Naive B cell (primary cell): ENCODE measurements around the gene CKAP2L. TPM values are rescaled to one million over a fixed set of nuclear protein-coding genes. Genes with fewer than 3 reads are reported as not detected.

Source experiments
- ATAC-seq, 2 donors: fragments of 150-1000 bp; cut with Tn5 transposase; 2 replicates each; pipeline ENCODE4 v1.10.0; 2021; ENCODE audit warnings: low read depth in 2 of 2, mild to moderate bottlenecking in 2 of 2, moderate library complexity in 2 of 2
- DNase-seq: peaks from one replicate; pipeline ENCODE4 v3.0.0; 2022
- H3K27ac Mint-ChIP-seq, 6 donors: one replicate each; pipeline ENCODE4 v1.8.0; 2020 to 2022; ENCODE audit warnings: mild to moderate bottlenecking in 6 of 6, mixed read lengths in 6 of 6, moderate library complexity in 5 of 6, inconsistent platforms in 2 of 6
- H3K27me3 Mint-ChIP-seq, 3 donors: one replicate each; pipeline ENCODE4 v1.8.0; 2021 to 2022; ENCODE audit warnings: mixed read lengths in 3 of 3, mild to moderate bottlenecking in 1 of 3
- H3K36me3 Mint-ChIP-seq, 2 donors: one replicate each; pipeline ENCODE4 v1.8.0; 2020 to 2022; ENCODE audit warnings: mixed read lengths in 2 of 2, inconsistent platforms in 1 of 2, mild to moderate bottlenecking in 1 of 2
- H3K4me1 Mint-ChIP-seq, 3 donors: one replicate each; pipeline ENCODE4 v1.8.0; 2020 to 2022; ENCODE audit warnings: mixed read lengths in 3 of 3, inconsistent platforms in 1 of 3, mild to moderate bottlenecking in 1 of 3, moderate library complexity in 1 of 3
- H3K4me3 Mint-ChIP-seq, 8 donors: one replicate each; pipeline ENCODE4 v1.8.0; 2020 to 2022; ENCODE audit warnings: mild to moderate bottlenecking in 8 of 8, mixed read lengths in 8 of 8, moderate library complexity in 8 of 8, inconsistent platforms in 2 of 8
- H3K9me3 Mint-ChIP-seq, 7 donors: one replicate each; pipeline ENCODE4 v1.8.0; 2020 to 2022; ENCODE audit warnings: mixed read lengths in 7 of 7, mild to moderate bottlenecking in 5 of 7, inconsistent platforms in 2 of 7, moderate library complexity in 1 of 7
- polyA plus RNA-seq, 6 donors: library from polyadenylated mRNA; unstranded; fragments of 300-500 nt; fragmentation: Illumina TruSeq; gene quantifications; one replicate each; pipeline ENCODE4 v1.2.3, GENCODE V29; 2021; ENCODE audit warnings: low read depth in 6 of 6

Gene CKAP2L
- polyA plus RNA-seq, 6 donors from 2014 or later: 0.16 TPM; not detected in 5

GRCh38 chr2:112698834-112699515, 65.4 kb downstream of the CKAP2L start:
- peak overlapping the region in 2 of 8 donors; percentile 66 to 76 for H3K4me3 Mint-ChIP-seq

GRCh38 chr2:112694182-112694581, 70.2 kb downstream of the CKAP2L start:
- ATAC-seq (no peak), DNase-seq (no peak)
- Mint-ChIP-seq H3K4me3 (no peak overlapping the region), H3K27me3 (peaks cover 0 to 8% (median 0%) of the 10 kb centered on the region in 3 donors), H3K27ac (no peak overlapping the region), H3K36me3 (no peaks in the 10 kb centered on the region), H3K4me1 (peaks cover 9 to 28% (median 25%) of the 10 kb centered on the region in 3 donors), H3K9me3 (no peaks in the 10 kb centered on the region)

More at GRCh38 chr2:112698834-112699515, 65.4 kb downstream of the CKAP2L start:
- no peak for DNase-seq
- peak in 1 of 2 donors; percentile 15 for ATAC-seq
- Mint-ChIP-seq H3K4me1 (peaks cover 32 to 45% (median 40%) of the 10 kb centered on the region in 3 donors), H3K36me3 (no peaks in the 10 kb centered on the region), H3K27me3 (no peaks in the 10 kb centered on the region), H3K27ac (peak overlapping the region; percentile 40 to 94 (median 89)), H3K9me3 (no peaks in the 10 kb centered on the region)

DNA sequence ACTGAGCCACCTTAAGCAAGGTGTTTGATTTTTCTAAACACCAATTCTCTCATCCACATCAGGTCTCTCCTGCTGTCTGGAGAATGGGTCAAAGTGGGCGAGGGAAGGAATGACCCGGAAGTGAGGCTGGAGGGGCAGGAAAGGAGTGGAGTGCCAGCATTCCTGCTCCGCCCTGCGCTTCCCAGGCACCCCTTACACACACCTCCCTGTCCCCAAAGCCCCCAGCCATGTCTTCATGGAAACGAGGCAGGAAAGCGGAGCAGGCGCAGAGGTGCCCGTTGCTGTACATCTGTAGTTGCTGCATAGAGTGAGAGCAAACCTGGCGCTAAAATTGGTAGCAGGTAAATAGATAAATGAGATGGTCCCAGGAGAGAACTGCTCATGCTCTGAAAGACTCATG, 70.8 kb downstream of the CKAP2L start:
- ATAC-seq (no peak), DNase-seq (no peak)
- Mint-ChIP-seq H3K27me3 (peaks cover 0 to 8% (median 0%) of the 10 kb centered on the region in 3 donors), H3K36me3 (no peaks in the 10 kb centered on the region), H3K9me3 (no peaks in the 10 kb centered on the region), H3K4me1 (peaks cover 4 to 22% (median 19%) of the 10 kb centered on the region in 3 donors), H3K27ac (peak overlapping the region in 1 of 6 donors; percentile 57), H3K4me3 (no peak overlapping the region)

DNA sequence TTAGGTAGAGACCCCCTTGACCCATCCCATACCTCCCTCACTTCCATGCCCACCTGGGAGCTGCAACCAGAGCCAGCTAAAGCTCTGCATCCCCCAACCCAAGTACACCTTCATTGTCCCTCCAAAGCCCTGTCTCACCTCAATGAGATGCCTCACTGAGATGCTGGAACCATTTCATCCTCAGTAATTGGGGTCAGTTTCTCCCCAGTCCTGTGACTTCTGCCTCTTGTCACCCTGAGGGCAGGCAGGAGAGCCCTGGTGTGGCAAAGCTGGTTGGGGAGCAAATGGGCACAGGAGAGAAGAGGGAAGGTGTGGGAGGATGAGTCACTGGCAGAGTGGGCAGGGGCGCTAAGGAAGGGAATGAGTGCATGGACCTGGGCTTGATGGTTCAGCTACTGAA, 71.5 kb downstream of the CKAP2L start:
- no peak overlapping the region for H3K27ac Mint-ChIP-seq
- ATAC-seq (no peak), DNase-seq (no peak)
- H3K4me3 Mint-ChIP-seq: no peak overlapping the region
- no peaks in the 10 kb centered on the region for H3K9me3 Mint-ChIP-seq
- no peaks in the 10 kb centered on the region for H3K36me3 Mint-ChIP-seq
- H3K4me1 Mint-ChIP-seq: peaks cover 4 to 21% (median 19%) of the 10 kb centered on the region in 3 donors
- H3K27me3 Mint-ChIP-seq: peaks cover 0 to 8% (median 0%) of the 10 kb centered on the region in 3 donors

DNA sequence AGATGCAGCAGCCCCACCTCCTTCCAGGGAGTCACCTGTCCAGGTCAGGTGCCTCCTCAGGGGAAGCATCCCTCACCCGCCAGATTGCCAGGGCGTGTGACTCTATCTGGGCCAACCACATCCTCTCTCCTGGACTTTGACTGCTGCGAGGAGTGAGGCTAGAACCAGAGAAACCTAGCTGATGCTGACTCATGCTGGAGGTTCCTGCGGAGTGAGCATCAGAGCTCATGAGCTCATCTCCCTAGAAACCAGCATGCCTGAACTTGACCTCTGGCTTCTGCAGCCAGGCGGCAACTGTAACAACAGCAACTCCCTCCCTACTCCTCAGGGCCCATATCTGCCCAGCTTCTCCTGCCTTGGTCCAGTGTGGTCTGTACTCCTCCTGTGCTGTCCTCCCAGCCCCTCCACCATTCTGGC, 71.9 kb downstream of the CKAP2L start:
- Mint-ChIP-seq H3K27me3 (peaks cover 0 to 8% (median 0%) of the 10 kb centered on the region in 3 donors), H3K36me3 (no peaks in the 10 kb centered on the region), H3K27ac (no peak overlapping the region), H3K4me3 (no peak overlapping the region), H3K4me1 (peaks cover 4 to 21% (median 19%) of the 10 kb centered on the region in 3 donors), H3K9me3 (no peaks in the 10 kb centered on the region)
- DNase-seq: no peak
- ATAC-seq: no peak

DNA sequence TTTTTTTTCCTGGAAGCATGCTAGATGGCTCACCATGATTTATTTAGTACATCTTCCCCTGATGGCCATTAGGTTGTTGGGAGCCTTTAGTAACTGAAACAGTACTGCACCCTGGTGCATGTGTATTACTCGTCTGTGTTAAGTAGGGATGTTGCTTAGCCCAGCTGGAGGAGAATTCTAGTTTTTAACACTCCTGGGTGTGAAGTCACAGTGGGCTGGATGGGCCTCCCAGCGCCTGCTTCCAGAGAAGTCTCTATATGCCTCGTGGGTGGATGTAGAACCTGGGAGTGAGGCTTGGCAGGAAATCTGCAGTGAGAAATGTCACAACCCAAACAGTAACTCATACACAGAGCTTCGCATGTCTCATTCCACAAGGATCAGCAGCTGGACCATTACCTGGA, 72.5 kb downstream of the CKAP2L start:
- peaks cover 4 to 21% (median 19%) of the 10 kb centered on the region in 3 donors for H3K4me1 Mint-ChIP-seq
- H3K9me3 Mint-ChIP-seq: no peaks in the 10 kb centered on the region
- H3K4me3 Mint-ChIP-seq: no peak overlapping the region
- no peak for DNase-seq
- no peaks in the 10 kb centered on the region for H3K36me3 Mint-ChIP-seq
- H3K27ac Mint-ChIP-seq: peak overlapping the region in 2 of 6 donors; percentile 21 to 58
- ATAC-seq: no peak
- H3K27me3 Mint-ChIP-seq: peaks cover 0 to 8% (median 0%) of the 10 kb centered on the region in 3 donors

- no peaks in the 10 kb centered on the region for H3K36me3 Mint-ChIP-seq
- peak overlapping the region in 3 of 8 donors; percentile 40 to 61 (median 47) for H3K4me3 Mint-ChIP-seq
- ATAC-seq (peak; percentile 90 to 93), DNase-seq (peak; percentile 46)
- H3K9me3 Mint-ChIP-seq: no peaks in the 10 kb centered on the region
- H3K27me3 Mint-ChIP-seq: peaks cover 0 to 8% (median 0%) of the 10 kb centered on the region in 3 donors
- peak overlapping the region in 3 of 6 donors; percentile 54 to 70 (median 65) for H3K27ac Mint-ChIP-seq
- peaks cover 4 to 27% (median 19%) of the 10 kb centered on the region in 3 donors for H3K4me1 Mint-ChIP-seq
Measured at GRCh38 chr2:112690853-112691401, 73.5 kb downstream of the CKAP2L start.

- H3K27ac Mint-ChIP-seq: peak overlapping the region in 1 of 6 donors; percentile 36
- no peak for DNase-seq
- peaks cover 4 to 33% (median 26%) of the 10 kb centered on the region in 3 donors for H3K4me1 Mint-ChIP-seq
- H3K27me3 Mint-ChIP-seq: peaks cover 0 to 8% (median 0%) of the 10 kb centered on the region in 3 donors
- ATAC-seq: no peak
- no peaks in the 10 kb centered on the region for H3K36me3 Mint-ChIP-seq
- H3K4me3 Mint-ChIP-seq: no peak overlapping the region
- H3K9me3 Mint-ChIP-seq: no peaks in the 10 kb centered on the region
Measured at GRCh38 chr2:112688086-112688880, 76.1 kb downstream of the CKAP2L start.

DNA sequence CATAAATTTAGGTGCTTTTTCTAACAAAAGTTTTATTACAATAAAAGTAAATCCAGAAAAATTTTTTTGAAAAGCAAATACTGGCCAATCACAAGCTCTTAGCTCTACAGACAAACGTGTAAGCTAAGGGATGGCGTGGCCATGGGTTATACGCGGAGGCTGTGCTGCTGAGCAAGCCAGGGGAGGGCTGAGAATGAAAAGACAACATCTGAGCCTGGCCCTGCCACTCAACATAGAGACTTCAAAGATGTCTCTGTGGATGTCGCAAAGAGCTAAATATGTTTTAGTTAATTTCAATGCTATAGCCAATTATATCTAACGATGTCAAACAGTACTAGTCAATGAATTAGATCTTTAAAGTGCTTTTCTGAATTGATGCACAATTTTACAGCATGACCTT, 76.9 kb downstream of the CKAP2L start:
- no peak for DNase-seq
- peaks cover 0 to under 1% (median 0%) of the 10 kb centered on the region in 3 donors for H3K27me3 Mint-ChIP-seq
- no peaks in the 10 kb centered on the region for H3K9me3 Mint-ChIP-seq
- H3K4me3 Mint-ChIP-seq: no peak overlapping the region
- H3K27ac Mint-ChIP-seq: no peak overlapping the region
- peaks cover 0 to 31% (median 20%) of the 10 kb centered on the region in 3 donors for H3K4me1 Mint-ChIP-seq
- no peaks in the 10 kb centered on the region for H3K36me3 Mint-ChIP-seq
- no peak for ATAC-seq

Other genes with a start within 250 kb of the CKAP2L start
- 10 to 100 TPM; 15.3 to 25.5 (median 17.5) TPM for gene POLR1B, start 222.1 kb downstream of the CKAP2L start, polyA plus RNA-seq
- 10 to 100 TPM; 34.0 to 53.0 (median 43.6) TPM for gene CHCHD5, start 180.0 kb downstream of the CKAP2L start, polyA plus RNA-seq
- gene SLC20A1, start 118.7 kb downstream of the CKAP2L start, polyA plus RNA-seq: 10 to 100 TPM in 5 of 6 donors, 1 to 10 TPM in 1; 6.5 to 19.3 (median 13.1) TPM
- gene NT5DC4, start 43.6 kb downstream of the CKAP2L start, polyA plus RNA-seq: not detected
- not detected for gene IL1A, start 19.9 kb upstream of the CKAP2L start, polyA plus RNA-seq
- gene IL1B, start 72.2 kb upstream of the CKAP2L start, polyA plus RNA-seq: under 1 TPM in 2 of 6 donors, not detected in 4; 0.35 to 0.37 TPM
- gene IL37, start 146.6 kb upstream of the CKAP2L start, polyA plus RNA-seq: not detected
- gene IL36G, start 213.4 kb upstream of the CKAP2L start, polyA plus RNA-seq: not detected
- gene IL36A, start 240.8 kb upstream of the CKAP2L start, polyA plus RNA-seq: not detected